Measurements from ENCODE around the gene DIAPH1. TPM values are rescaled to one million over a fixed set of nuclear protein-coding genes. Genes with fewer than 3 reads are reported as not detected.

DIAPH1 gene
- polyA plus RNA-seq, 4 donors = 58.4 to 97.3 (median 90.6) TPM

DNA sequence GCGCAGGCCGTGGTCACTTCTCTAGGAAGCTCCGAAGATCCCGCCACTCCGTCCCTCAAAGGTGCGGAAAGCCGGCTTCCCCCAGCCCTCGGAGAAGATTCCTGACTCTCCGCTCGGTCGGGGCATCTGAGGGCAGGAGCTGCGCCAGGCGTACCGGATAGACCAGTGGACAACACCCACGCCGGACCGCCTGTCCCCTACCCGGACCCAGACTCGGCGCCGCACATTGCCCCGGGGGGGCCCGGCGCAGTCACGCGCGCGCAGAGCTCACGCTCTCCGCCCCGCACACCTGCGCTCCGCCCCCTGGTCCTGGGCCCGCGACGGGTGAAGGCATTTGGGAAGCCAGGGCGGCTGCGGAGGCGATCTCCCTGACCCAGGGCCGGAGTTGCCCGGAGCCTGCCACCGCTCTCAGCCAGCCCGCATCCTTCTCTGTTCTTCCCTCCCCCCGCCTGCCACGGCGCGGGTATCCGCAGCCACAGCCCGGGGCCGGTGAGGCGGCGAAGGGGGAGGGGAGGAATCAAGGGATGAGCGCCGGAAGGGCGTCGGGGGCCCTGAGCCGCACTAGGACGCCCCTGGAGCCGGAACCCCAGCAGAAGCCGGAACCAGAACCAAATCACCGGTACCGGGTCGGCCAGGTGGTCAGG is 18.4 kb upstream of the DIAPH1 start:
- Histone ChIP-seq H3K36me3 (ENCODE audit: control insufficient read depth in 3 of 3, insufficient read depth in 2 of 3, low read depth in 1 of 3, low read length in 3 of 3) (peaks cover 0 to 24% (median 2%) of the 10 kb centered on the region in 3 donors), H3K9me3 (ENCODE audit: control insufficient read depth in 2 of 2, insufficient read depth in 1 of 2, low read depth in 1 of 2, low read length in 1 of 2) (no peaks in the 10 kb centered on the region), H3K27ac (ENCODE audit: low read depth in 1 of 3, low read length in 2 of 3) (peak overlapping the region in 2 of 3 donors; percentile 25 to 33), H3K4me1 (ENCODE audit: control insufficient read depth in 3 of 3, insufficient read depth in 2 of 3, low read depth in 1 of 3, low read length in 2 of 3) (peaks cover 0 to 24% (median 0%) of the 10 kb centered on the region in 3 donors), H3K4me3 (ENCODE audit: low read depth in 1 of 3, low read length in 3 of 3) (peak overlapping the region; percentile 84 to 100 (median 84)), H3K27me3 (ENCODE audit: control insufficient read depth in 3 of 3, insufficient read depth in 3 of 3, low read length in 3 of 3) (peaks cover 0 to 16% (median 0%) of the 10 kb centered on the region in 3 donors)
- no peak for FAIRE-seq
- peak in 1 of 2 donors; percentile 52 for DNase-seq
- 0 to 1% (median 0%) methylated on average over 50 to 63 of the region's 63 CpGs for WGBS, 3 donors

DNA sequence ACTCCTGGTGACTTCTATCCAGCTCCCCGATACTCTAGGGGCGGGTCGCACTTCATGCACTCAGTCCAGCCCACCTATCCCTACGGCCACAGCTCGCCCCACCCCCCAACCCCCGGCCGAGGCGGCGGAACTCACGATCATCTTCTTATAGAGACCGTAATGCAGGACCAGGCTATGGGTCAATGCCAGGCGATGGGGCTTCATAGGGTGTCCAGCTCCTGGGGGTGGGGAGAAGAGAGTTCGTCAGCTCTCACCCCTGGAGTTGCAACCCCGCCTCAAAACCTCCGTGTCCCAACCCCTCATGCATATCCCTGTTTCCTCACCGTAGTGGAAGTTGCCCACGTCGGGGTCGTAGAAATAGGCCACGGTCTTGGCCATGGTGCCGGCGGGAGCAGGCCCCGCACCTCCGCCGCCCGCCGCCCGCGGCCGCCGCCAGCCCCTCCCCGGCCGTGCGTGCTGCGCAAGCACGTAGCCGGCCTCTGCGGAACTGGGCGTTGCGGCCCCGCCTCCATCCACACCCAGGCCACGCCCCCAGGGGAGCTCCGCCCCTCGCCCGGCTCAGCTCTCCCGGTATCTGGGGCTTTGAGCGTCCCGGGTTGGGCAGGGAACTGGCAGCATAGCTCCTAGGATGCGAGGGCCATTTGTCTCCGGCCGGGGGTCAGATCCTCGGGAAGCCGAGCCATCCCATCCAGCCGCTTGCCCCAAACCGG is 17.8 kb upstream of the DIAPH1 start, which contains the start of the genes HDAC3 and RELL2:
HDAC3 (minus strand) TSS at position 437 of the 710 bp plus-strand sequence; CDS start at position 378, 59 bp downstream.
RELL2 (plus strand) TSS at position 585 of the 710 bp plus-strand sequence. CDS start 1,229 bp downstream, outside the sequence.
- Histone ChIP-seq H3K27ac (ENCODE audit: low read depth in 1 of 3, low read length in 2 of 3) (peak within 1 kb of the TSS; percentile 35 to 90 (median 66)), H3K27me3 (ENCODE audit: control insufficient read depth in 3 of 3, insufficient read depth in 3 of 3, low read length in 3 of 3) (peaks cover 0 to 16% (median 0%) of the 10 kb centered on the region in 3 donors), H3K9me3 (ENCODE audit: control insufficient read depth in 2 of 2, insufficient read depth in 1 of 2, low read depth in 1 of 2, low read length in 1 of 2) (no peaks in the 10 kb centered on the region), H3K4me3 (ENCODE audit: low read depth in 1 of 3, low read length in 3 of 3) (peak within 1 kb of the TSS; percentile 84 to 100 (median 84)), H3K36me3 (ENCODE audit: control insufficient read depth in 3 of 3, insufficient read depth in 2 of 3, low read depth in 1 of 3, low read length in 3 of 3) (peaks cover 0 to 23% (median 2%) of the 10 kb centered on the region in 3 donors), H3K4me1 (ENCODE audit: control insufficient read depth in 3 of 3, insufficient read depth in 2 of 3, low read depth in 1 of 3, low read length in 2 of 3) (peaks cover 0 to 24% (median 0%) of the 10 kb centered on the region in 3 donors)
- 1% methylated on average over 45 to 55 of the region's 55 CpGs for WGBS, 3 donors
- peak; percentile 91 to 97 for DNase-seq
- no peak for FAIRE-seq

- no peak for DNase-seq
- Histone ChIP-seq H3K27ac (ENCODE audit: low read depth in 1 of 3, low read length in 2 of 3) (peak overlapping the region in 2 of 3 donors; percentile 66 to 90), H3K4me3 (ENCODE audit: low read depth in 1 of 3, low read length in 3 of 3) (peak overlapping the region; percentile 84 to 100 (median 84)), H3K9me3 (ENCODE audit: control insufficient read depth in 2 of 2, insufficient read depth in 1 of 2, low read depth in 1 of 2, low read length in 1 of 2) (no peaks in the 10 kb centered on the region), H3K27me3 (ENCODE audit: control insufficient read depth in 3 of 3, insufficient read depth in 3 of 3, low read length in 3 of 3) (peaks cover 0 to 16% (median 0%) of the 10 kb centered on the region in 3 donors), H3K4me1 (ENCODE audit: control insufficient read depth in 3 of 3, insufficient read depth in 2 of 3, low read depth in 1 of 3, low read length in 2 of 3) (peaks cover 0 to 24% (median 0%) of the 10 kb centered on the region in 3 donors), H3K36me3 (ENCODE audit: control insufficient read depth in 3 of 3, insufficient read depth in 2 of 3, low read depth in 1 of 3, low read length in 3 of 3) (peaks cover 0 to 20% (median 2%) of the 10 kb centered on the region in 3 donors)
- WGBS, 3 donors = 4 to 5% (median 5%) methylated on average over 4 of the region's 4 CpGs
- no peak for FAIRE-seq
Observed at GRCh38 chr5:141636106-141636412, 17.3 kb upstream of the DIAPH1 start.

GRCh38 chr5:141635646-141636045 is 16.8 kb upstream of the DIAPH1 start:
- WGBS, 3 donors = 46 to 60% (median 51%) methylated on average over 7 of the region's 7 CpGs
- H3K27ac ChIP-seq (ENCODE audit: low read depth in 1 of 3, low read length in 2 of 3) = peak overlapping the region in 1 of 3 donors; percentile 66
- peak overlapping the region in 2 of 3 donors; percentile 84 to 100 for H3K4me3 ChIP-seq (ENCODE audit: low read depth in 1 of 3, low read length in 3 of 3)
- DNase-seq = no peak
- peaks cover 0 to 16% (median 0%) of the 10 kb centered on the region in 3 donors for H3K27me3 ChIP-seq (ENCODE audit: control insufficient read depth in 3 of 3, insufficient read depth in 3 of 3, low read length in 3 of 3)
- FAIRE-seq = no peak
- H3K36me3 ChIP-seq (ENCODE audit: control insufficient read depth in 3 of 3, insufficient read depth in 2 of 3, low read depth in 1 of 3, low read length in 3 of 3) = peaks cover 0 to 17% (median 2%) of the 10 kb centered on the region in 3 donors
- H3K4me1 ChIP-seq (ENCODE audit: control insufficient read depth in 3 of 3, insufficient read depth in 2 of 3, low read depth in 1 of 3, low read length in 2 of 3) = peaks cover 0 to 24% (median 0%) of the 10 kb centered on the region in 3 donors
- no peaks in the 10 kb centered on the region for H3K9me3 ChIP-seq (ENCODE audit: control insufficient read depth in 2 of 2, insufficient read depth in 1 of 2, low read depth in 1 of 2, low read length in 1 of 2)

GRCh38 chr5:141634720-141635119 is 15.9 kb upstream of the DIAPH1 start:
- no peaks in the 10 kb centered on the region for H3K9me3 ChIP-seq (ENCODE audit: control insufficient read depth in 2 of 2, insufficient read depth in 1 of 2, low read depth in 1 of 2, low read length in 1 of 2)
- H3K27me3 ChIP-seq (ENCODE audit: control insufficient read depth in 3 of 3, insufficient read depth in 3 of 3, low read length in 3 of 3) = peaks cover 0 to 16% (median 0%) of the 10 kb centered on the region in 3 donors
- DNase-seq (no peak), FAIRE-seq (no peak)
- WGBS, 3 donors = 83 to 87% (median 87%) methylated on average over 6 of the region's 6 CpGs
- H3K4me1 ChIP-seq (ENCODE audit: control insufficient read depth in 3 of 3, insufficient read depth in 2 of 3, low read depth in 1 of 3, low read length in 2 of 3) = peaks cover 0 to 24% (median 0%) of the 10 kb centered on the region in 3 donors
- H3K36me3 ChIP-seq (ENCODE audit: control insufficient read depth in 3 of 3, insufficient read depth in 2 of 3, low read depth in 1 of 3, low read length in 3 of 3) = peaks cover 0 to 13% (median 2%) of the 10 kb centered on the region in 3 donors
- no peak overlapping the region for H3K4me3 ChIP-seq (ENCODE audit: low read depth in 1 of 3, low read length in 3 of 3)
- H3K27ac ChIP-seq (ENCODE audit: low read depth in 1 of 3, low read length in 2 of 3) = no peak overlapping the region

DNA sequence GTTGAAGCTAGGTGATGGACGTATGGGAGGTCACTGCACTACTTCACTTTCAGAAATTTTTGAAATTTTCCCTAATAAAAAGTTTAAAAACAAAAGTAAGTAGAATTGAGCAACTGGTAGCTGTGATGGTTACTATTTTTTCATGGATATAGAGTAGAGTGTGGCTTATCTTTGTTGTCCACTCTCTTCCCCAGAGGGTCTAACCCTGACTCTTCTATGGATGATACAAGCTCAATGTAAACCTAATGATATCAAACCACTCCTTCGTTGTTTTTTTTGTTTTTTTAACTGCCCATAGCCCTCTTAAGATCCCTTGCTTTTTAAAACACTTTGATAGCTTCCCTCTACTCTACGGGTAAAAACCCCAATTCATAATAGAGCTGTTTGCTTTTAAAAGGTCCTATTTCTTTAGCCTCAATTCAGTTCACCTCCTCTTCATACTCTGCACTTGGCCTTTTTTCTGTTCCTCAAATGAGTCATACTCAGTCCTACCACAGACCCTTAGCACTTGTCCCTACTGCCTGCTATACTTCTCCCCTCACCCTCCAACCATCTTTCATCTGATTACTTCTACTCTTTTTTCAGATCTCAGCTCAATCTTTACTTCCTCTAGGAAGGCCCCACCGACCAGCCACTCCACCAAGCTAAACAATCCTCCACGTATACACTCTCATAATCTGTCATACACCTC is 15.2 kb upstream of the DIAPH1 start:
- WGBS, 3 donors = 63 to 84% (median 71%) methylated on average over 5 of the region's 5 CpGs
- FAIRE-seq = no peak

GRCh38 chr5:141632650-141633049 is 13.8 kb upstream of the DIAPH1 start:
- H3K36me3 ChIP-seq (ENCODE audit: control insufficient read depth in 3 of 3, insufficient read depth in 2 of 3, low read depth in 1 of 3, low read length in 3 of 3) = peaks cover 0 to 31% (median 5%) of the 10 kb centered on the region in 3 donors
- DNase-seq (no peak), FAIRE-seq (no peak)
- no peak overlapping the region for H3K4me3 ChIP-seq (ENCODE audit: low read depth in 1 of 3, low read length in 3 of 3)
- H3K4me1 ChIP-seq (ENCODE audit: control insufficient read depth in 3 of 3, insufficient read depth in 2 of 3, low read depth in 1 of 3, low read length in 2 of 3) = peaks cover 0 to 16% (median 0%) of the 10 kb centered on the region in 3 donors
- H3K27ac ChIP-seq (ENCODE audit: low read depth in 1 of 3, low read length in 2 of 3) = no peak overlapping the region
- 86 to 93% (median 90%) methylated on average over 2 of the region's 2 CpGs for WGBS, 3 donors
- no peaks in the 10 kb centered on the region for H3K9me3 ChIP-seq (ENCODE audit: control insufficient read depth in 2 of 2, insufficient read depth in 1 of 2, low read depth in 1 of 2, low read length in 1 of 2)
- peaks cover 0 to 4% (median 0%) of the 10 kb centered on the region in 3 donors for H3K27me3 ChIP-seq (ENCODE audit: control insufficient read depth in 3 of 3, insufficient read depth in 3 of 3, low read length in 3 of 3)

More for the DNA sequence above, 15.2 kb upstream of the DIAPH1 start:
- Histone ChIP-seq H3K27me3 (ENCODE audit: control insufficient read depth in 3 of 3, insufficient read depth in 3 of 3, low read length in 3 of 3) (peaks cover 0 to 16% (median 0%) of the 10 kb centered on the region in 3 donors), H3K27ac (ENCODE audit: low read depth in 1 of 3, low read length in 2 of 3) (no peak overlapping the region), H3K36me3 (ENCODE audit: control insufficient read depth in 3 of 3, insufficient read depth in 2 of 3, low read depth in 1 of 3, low read length in 3 of 3) (peaks cover 0 to 20% (median 2%) of the 10 kb centered on the region in 3 donors), H3K4me3 (ENCODE audit: low read depth in 1 of 3, low read length in 3 of 3) (no peak overlapping the region), H3K9me3 (ENCODE audit: control insufficient read depth in 2 of 2, insufficient read depth in 1 of 2, low read depth in 1 of 2, low read length in 1 of 2) (no peaks in the 10 kb centered on the region), H3K4me1 (ENCODE audit: control insufficient read depth in 3 of 3, insufficient read depth in 2 of 3, low read depth in 1 of 3, low read length in 2 of 3) (peaks cover 0 to 24% (median 0%) of the 10 kb centered on the region in 3 donors)
- no peak for DNase-seq

All from small intestine (tissue), 7 donors.